ENCODE results near the gene SHROOM1.

SHROOM1 gene

GRCh38 chr5:132790201-132790865 is 40.1 kb downstream of the SHROOM1 start:
- Histone ChIP-seq H3K27ac (ENCODE audit: insufficient read depth, low read depth, low read length, poor library complexity, severe bottlenecking) (no peak overlapping the region), H3K9me3 (ENCODE audit: control insufficient read depth, low read length) (no peaks in the 10 kb centered on the region), H3K4me1 (ENCODE audit: control insufficient read depth, insufficient read depth, low read length) (no peaks in the 10 kb centered on the region), H3K36me3 (ENCODE audit: control insufficient read depth, insufficient read depth, low read length) (no peaks in the 10 kb centered on the region), H3K4me3 (ENCODE audit: insufficient read depth, low read depth, low read length) (no peak overlapping the region), H3K27me3 (ENCODE audit: control insufficient read depth, insufficient read depth, low read length, poor library complexity, severe bottlenecking) (peaks cover 4% of the 10 kb centered on the region)
- 88 to 89% methylated on average over 2 of the region's 2 CpGs for WGBS, 2 experiments

- Histone ChIP-seq H3K36me3 (ENCODE audit: control insufficient read depth, insufficient read depth, low read length) (no peaks in the 10 kb centered on the region), H3K27ac (ENCODE audit: insufficient read depth, low read depth, low read length, poor library complexity, severe bottlenecking) (no peak overlapping the region), H3K4me3 (ENCODE audit: insufficient read depth, low read depth, low read length) (no peak overlapping the region), H3K4me1 (ENCODE audit: control insufficient read depth, insufficient read depth, low read length) (no peaks in the 10 kb centered on the region), H3K27me3 (ENCODE audit: control insufficient read depth, insufficient read depth, low read length, poor library complexity, severe bottlenecking) (peaks cover 4% of the 10 kb centered on the region), H3K9me3 (ENCODE audit: control insufficient read depth, low read length) (no peaks in the 10 kb centered on the region)
- 75 to 79% methylated on average over 8 of the region's 8 CpGs for WGBS, 2 experiments
Observed at GRCh38 chr5:132788990-132789886, 41.2 kb downstream of the SHROOM1 start.

- Histone ChIP-seq H3K27me3 (ENCODE audit: control insufficient read depth, insufficient read depth, low read length, poor library complexity, severe bottlenecking) (peaks cover 4% of the 10 kb centered on the region), H3K9me3 (ENCODE audit: control insufficient read depth, low read length) (no peaks in the 10 kb centered on the region), H3K36me3 (ENCODE audit: control insufficient read depth, insufficient read depth, low read length) (no peaks in the 10 kb centered on the region), H3K4me1 (ENCODE audit: control insufficient read depth, insufficient read depth, low read length) (no peaks in the 10 kb centered on the region), H3K4me3 (ENCODE audit: insufficient read depth, low read depth, low read length) (no peak overlapping the region), H3K27ac (ENCODE audit: insufficient read depth, low read depth, low read length, poor library complexity, severe bottlenecking) (no peak overlapping the region)
- 72 to 92% methylated on average over 1 of the region's 1 CpG for WGBS, 2 experiments
Observed at GRCh38 chr5:132788508-132788907, 41.9 kb downstream of the SHROOM1 start.

GRCh38 chr5:132787076-132787475 is 43.4 kb downstream of the SHROOM1 start:
- H3K36me3 ChIP-seq (ENCODE audit: control insufficient read depth, insufficient read depth, low read length) = no peaks in the 10 kb centered on the region
- no peaks in the 10 kb centered on the region for H3K4me1 ChIP-seq (ENCODE audit: control insufficient read depth, insufficient read depth, low read length)
- WGBS, 2 experiments = 91 to 95% methylated on average over 1 of the region's 1 CpG
- H3K4me3 ChIP-seq (ENCODE audit: insufficient read depth, low read depth, low read length) = no peak overlapping the region
- no peak overlapping the region for H3K27ac ChIP-seq (ENCODE audit: insufficient read depth, low read depth, low read length, poor library complexity, severe bottlenecking)
- no peaks in the 10 kb centered on the region for H3K9me3 ChIP-seq (ENCODE audit: control insufficient read depth, low read length)
- peaks cover 2% of the 10 kb centered on the region for H3K27me3 ChIP-seq (ENCODE audit: control insufficient read depth, insufficient read depth, low read length, poor library complexity, severe bottlenecking)

- H3K4me3 ChIP-seq (ENCODE audit: insufficient read depth, low read depth, low read length) = no peak overlapping the region
- whole genome bisulfite sequencing, 2 experiments = 99 to 100% methylated on average over 3 to 4 of the region's 4 CpGs
- no peaks in the 10 kb centered on the region for H3K36me3 ChIP-seq (ENCODE audit: control insufficient read depth, insufficient read depth, low read length)
- H3K27ac ChIP-seq (ENCODE audit: insufficient read depth, low read depth, low read length, poor library complexity, severe bottlenecking) = no peak overlapping the region
- H3K4me1 ChIP-seq (ENCODE audit: control insufficient read depth, insufficient read depth, low read length) = no peaks in the 10 kb centered on the region
- H3K27me3 ChIP-seq (ENCODE audit: control insufficient read depth, insufficient read depth, low read length, poor library complexity, severe bottlenecking) = peaks cover 3% of the 10 kb centered on the region
- H3K9me3 ChIP-seq (ENCODE audit: control insufficient read depth, low read length) = no peaks in the 10 kb centered on the region
Observed at GRCh38 chr5:132785864-132786263, 44.6 kb downstream of the SHROOM1 start.

GRCh38 chr5:132785365-132785764 is 45.1 kb downstream of the SHROOM1 start:
- peaks cover 3% of the 10 kb centered on the region for H3K27me3 ChIP-seq (ENCODE audit: control insufficient read depth, insufficient read depth, low read length, poor library complexity, severe bottlenecking)
- H3K36me3 ChIP-seq (ENCODE audit: control insufficient read depth, insufficient read depth, low read length) = no peaks in the 10 kb centered on the region
- 77 to 80% methylated on average over 5 of the region's 5 CpGs for WGBS, 2 experiments
- H3K9me3 ChIP-seq (ENCODE audit: control insufficient read depth, low read length) = no peaks in the 10 kb centered on the region
- no peak overlapping the region for H3K27ac ChIP-seq (ENCODE audit: insufficient read depth, low read depth, low read length, poor library complexity, severe bottlenecking)
- no peak overlapping the region for H3K4me3 ChIP-seq (ENCODE audit: insufficient read depth, low read depth, low read length)
- no peaks in the 10 kb centered on the region for H3K4me1 ChIP-seq (ENCODE audit: control insufficient read depth, insufficient read depth, low read length)

- H3K9me3 ChIP-seq (ENCODE audit: control insufficient read depth, low read length) = no peaks in the 10 kb centered on the region
- no peaks in the 10 kb centered on the region for H3K36me3 ChIP-seq (ENCODE audit: control insufficient read depth, insufficient read depth, low read length)
- peaks cover 32% of the 10 kb centered on the region for H3K27me3 ChIP-seq (ENCODE audit: control insufficient read depth, insufficient read depth, low read length, poor library complexity, severe bottlenecking)
- H3K4me3 ChIP-seq (ENCODE audit: insufficient read depth, low read depth, low read length) = no peak overlapping the region
- H3K4me1 ChIP-seq (ENCODE audit: control insufficient read depth, insufficient read depth, low read length) = peaks cover 3% of the 10 kb centered on the region
- 80 to 90% methylated on average over 4 of the region's 4 CpGs for WGBS, 2 experiments
- no peak overlapping the region for H3K27ac ChIP-seq (ENCODE audit: insufficient read depth, low read depth, low read length, poor library complexity, severe bottlenecking)
Observed at GRCh38 chr5:132782101-132782500, 48.3 kb downstream of the SHROOM1 start.

- H3K4me3 ChIP-seq (ENCODE audit: insufficient read depth, low read depth, low read length) = no peak overlapping the region
- peaks cover 8% of the 10 kb centered on the region for H3K4me1 ChIP-seq (ENCODE audit: control insufficient read depth, insufficient read depth, low read length)
- no peaks in the 10 kb centered on the region for H3K9me3 ChIP-seq (ENCODE audit: control insufficient read depth, low read length)
- no peak overlapping the region for H3K27ac ChIP-seq (ENCODE audit: insufficient read depth, low read depth, low read length, poor library complexity, severe bottlenecking)
- WGBS, 2 experiments = 92 to 98% methylated on average over 4 of the region's 4 CpGs
- peaks cover 40% of the 10 kb centered on the region for H3K27me3 ChIP-seq (ENCODE audit: control insufficient read depth, insufficient read depth, low read length, poor library complexity, severe bottlenecking)
- H3K36me3 ChIP-seq (ENCODE audit: control insufficient read depth, insufficient read depth, low read length) = no peaks in the 10 kb centered on the region
Observed at GRCh38 chr5:132781029-132781428, 49.4 kb downstream of the SHROOM1 start.

- WGBS, 2 experiments = no CpG with 5 or more reads among the region's 1 CpG
- Histone ChIP-seq H3K27ac (ENCODE audit: insufficient read depth, low read depth, low read length, poor library complexity, severe bottlenecking) (no peak overlapping the region), H3K9me3 (ENCODE audit: control insufficient read depth, low read length) (no peaks in the 10 kb centered on the region), H3K4me1 (ENCODE audit: control insufficient read depth, insufficient read depth, low read length) (peaks cover 11% of the 10 kb centered on the region), H3K27me3 (ENCODE audit: control insufficient read depth, insufficient read depth, low read length, poor library complexity, severe bottlenecking) (peaks cover 42% of the 10 kb centered on the region), H3K36me3 (ENCODE audit: control insufficient read depth, insufficient read depth, low read length) (no peaks in the 10 kb centered on the region), H3K4me3 (ENCODE audit: insufficient read depth, low read depth, low read length) (no peak overlapping the region)
Observed at GRCh38 chr5:132780577-132780976, 49.9 kb downstream of the SHROOM1 start.

- Histone ChIP-seq H3K27ac (ENCODE audit: insufficient read depth, low read depth, low read length, poor library complexity, severe bottlenecking) (no peak overlapping the region), H3K4me3 (ENCODE audit: insufficient read depth, low read depth, low read length) (no peak overlapping the region), H3K36me3 (ENCODE audit: control insufficient read depth, insufficient read depth, low read length) (no peaks in the 10 kb centered on the region), H3K9me3 (ENCODE audit: control insufficient read depth, low read length) (no peaks in the 10 kb centered on the region), H3K4me1 (ENCODE audit: control insufficient read depth, insufficient read depth, low read length) (peaks cover 11% of the 10 kb centered on the region), H3K27me3 (ENCODE audit: control insufficient read depth, insufficient read depth, low read length, poor library complexity, severe bottlenecking) (peaks cover 42% of the 10 kb centered on the region)
- WGBS, 2 experiments = 81 to 96% methylated on average over 3 of the region's 3 CpGs
Observed at GRCh38 chr5:132779961-132780360, 50.5 kb downstream of the SHROOM1 start.
